Measurements from ENCODE around the gene XDH. TPM values are rescaled to one million over a fixed set of nuclear protein-coding genes. Genes with fewer than 3 reads are reported as not detected.

The XDH gene
- total and polyA plus RNA-seq, 9 of the 15 experiments (the other 6 are each of a cell fraction or from before 2014, with no cell fraction given), result 0.04 to 0.06 TPM; not detected in 7

DNA sequence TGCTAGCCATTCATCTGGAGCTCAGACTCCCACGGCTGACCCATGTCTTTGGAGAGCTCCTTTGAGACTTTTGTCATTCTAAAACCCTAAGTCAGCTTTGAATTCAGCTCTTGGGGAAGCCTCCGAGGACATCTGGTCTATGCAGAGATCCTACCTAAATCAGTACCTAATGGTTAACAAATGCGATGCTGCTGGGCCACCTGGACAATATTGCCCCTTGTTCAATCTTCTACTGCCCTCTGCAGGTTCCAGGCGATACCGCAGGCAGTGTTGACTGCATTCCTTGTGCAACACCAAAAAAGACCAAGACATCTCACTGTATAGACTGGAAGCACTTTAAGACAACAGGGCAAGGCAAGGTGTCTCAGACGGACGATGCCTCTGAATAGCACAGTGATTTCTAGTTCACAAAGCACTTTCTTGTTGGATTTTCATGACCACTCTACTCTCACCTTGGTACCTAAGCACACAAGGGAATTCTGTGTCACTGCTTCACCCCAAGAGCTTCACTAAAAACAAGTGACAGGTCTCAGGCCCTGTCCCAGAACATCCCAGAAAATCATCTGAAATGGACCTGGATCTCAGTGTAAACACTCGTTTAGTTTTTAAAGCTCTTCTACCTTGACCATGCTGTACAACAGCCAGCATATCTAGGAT, 80.9 kb downstream of the XDH start:
- no peaks in the 10 kb centered on the region for H3K79me2 ChIP-seq (ENCODE audit: control insufficient read depth, insufficient read depth, low read length)
- no peak overlapping the region for H3K9ac ChIP-seq (ENCODE audit: insufficient read depth in 1 of 2, low read depth in 2 of 2, low read length in 2 of 2)
- H2AFZ ChIP-seq (ENCODE audit: low read depth, low read length), result no peak overlapping the region
- peak; percentile 91 for ATAC-seq
- no peaks in the 10 kb centered on the region for H3K36me3 ChIP-seq (ENCODE audit: control insufficient read depth, insufficient read depth, low read length)
- H3K9me3 ChIP-seq (replicated peaks; ENCODE audit: control insufficient read depth, insufficient read depth, low read depth, low read length), result no peaks in the 10 kb centered on the region
- ChIA-PET POLR2A (no interaction called here), CTCF (ENCODE audit: low intra/inter-chr PET ratio) (interaction anchor here (0.6 to 1.6 kb wide), 5 partner anchors 169 to 1169 kb away, joined by 3 to 6 read pairs (median 5); no protein-coding TSS in a partner anchor)
- no TSS peak for BruUV-seq (replicated peaks)
- in situ Hi-C loops (cut with MboI), result loop anchor here (10.0 to 25.0 kb wide), 2 partner anchors 629 to 1171 kb away; no protein-coding TSS in a partner anchor
- FAIRE-seq, result peak; percentile 83
- intact Hi-C loops (cut with micrococcal nuclease), result loop anchor here (1.0 to 10.0 kb wide), 5 partner anchors 99 to 619 kb away; partner anchors contain the start of gene EHD3
- H3K4me1 ChIP-seq (replicated peaks in 1 of 2; ENCODE audit: control insufficient read depth in 2 of 2, insufficient read depth in 2 of 2, low read length in 2 of 2), result no peaks in the 10 kb centered on the region
- H3K4me3 ChIP-seq, result no peak overlapping the region
- no peak overlapping the region for H3K4me2 ChIP-seq (ENCODE audit: insufficient read depth, low read length)
- H3K27ac ChIP-seq (ENCODE audit: extremely low read depth, low read depth, low read length), result no peak overlapping the region
- no peaks in the 10 kb centered on the region for H3K9me1 ChIP-seq (ENCODE audit: control insufficient read depth, insufficient read depth, low read length)
- H3K27me3 ChIP-seq (ENCODE audit: control insufficient read depth in 2 of 2, insufficient read depth in 2 of 2, low read length in 2 of 2), result peaks cover 2 to 18% of the 10 kb centered on the region in 2 experiments; a peak in 3 of 5 replicates
- peak; percentile 62 to 69 (median 62) for DNase-seq (ENCODE audit: extremely low read depth in 1 of 4, low spot score in 3 of 4)
- peaks cover 4% of the 10 kb centered on the region; the same call in 1 of the 2 replicates for H4K20me1 ChIP-seq (replicated peaks; ENCODE audit: control insufficient read depth, insufficient read depth, low read length)
- 0% methylated on average over 8 of the region's 8 CpGs for WGBS (ENCODE audit: insufficient coverage, low coverage, missing lambda C conversion rate)
- TF ChIP-seq EP400 (IDR thresholded peaks at IDR 0.05) (no peak), CEBPG (CRISPR knock-in tag; IDR thresholded peaks at IDR 0.05) (no peak), CEBPG (tag; conservative IDR thresholded peaks at IDR 0.05 in 1 of 2, IDR thresholded peaks at IDR 0.05 in 1 of 2) (peak in 1 of 2 experiments; percentile 60; a peak in 2 of 4 replicates), KLF16 (IDR thresholded peaks at IDR 0.05) (no peak), NR2C1 (IDR thresholded peaks at IDR 0.05) (no peak), NR2C1 (tag; IDR thresholded peaks at IDR 0.05) (no peak)
- TF ChIP-seq, protein P1, sequence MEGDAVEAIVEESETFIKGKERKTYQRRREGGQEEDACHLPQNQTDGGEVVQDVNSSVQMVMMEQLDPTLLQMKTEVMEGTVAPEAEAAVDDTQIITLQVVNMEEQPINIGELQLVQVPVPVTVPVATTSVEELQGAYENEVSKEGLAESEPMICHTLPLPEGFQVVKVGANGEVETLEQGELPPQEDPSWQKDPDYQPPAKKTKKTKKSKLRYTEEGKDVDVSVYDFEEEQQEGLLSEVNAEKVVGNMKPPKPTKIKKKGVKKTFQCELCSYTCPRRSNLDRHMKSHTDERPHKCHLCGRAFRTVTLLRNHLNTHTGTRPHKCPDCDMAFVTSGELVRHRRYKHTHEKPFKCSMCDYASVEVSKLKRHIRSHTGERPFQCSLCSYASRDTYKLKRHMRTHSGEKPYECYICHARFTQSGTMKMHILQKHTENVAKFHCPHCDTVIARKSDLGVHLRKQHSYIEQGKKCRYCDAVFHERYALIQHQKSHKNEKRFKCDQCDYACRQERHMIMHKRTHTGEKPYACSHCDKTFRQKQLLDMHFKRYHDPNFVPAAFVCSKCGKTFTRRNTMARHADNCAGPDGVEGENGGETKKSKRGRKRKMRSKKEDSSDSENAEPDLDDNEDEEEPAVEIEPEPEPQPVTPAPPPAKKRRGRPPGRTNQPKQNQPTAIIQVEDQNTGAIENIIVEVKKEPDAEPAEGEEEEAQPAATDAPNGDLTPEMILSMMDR (IDR thresholded peaks at IDR 0.05 in 2 of 3, conservative IDR thresholded peaks at IDR 0.05 in 1 of 3; ENCODE audit: insufficient read depth in 2 of 3, low read depth in 1 of 3, low read length in 3 of 3), result peak; percentile 87 to 89 (median 88)
- TF ChIP-seq, protein P2, sequence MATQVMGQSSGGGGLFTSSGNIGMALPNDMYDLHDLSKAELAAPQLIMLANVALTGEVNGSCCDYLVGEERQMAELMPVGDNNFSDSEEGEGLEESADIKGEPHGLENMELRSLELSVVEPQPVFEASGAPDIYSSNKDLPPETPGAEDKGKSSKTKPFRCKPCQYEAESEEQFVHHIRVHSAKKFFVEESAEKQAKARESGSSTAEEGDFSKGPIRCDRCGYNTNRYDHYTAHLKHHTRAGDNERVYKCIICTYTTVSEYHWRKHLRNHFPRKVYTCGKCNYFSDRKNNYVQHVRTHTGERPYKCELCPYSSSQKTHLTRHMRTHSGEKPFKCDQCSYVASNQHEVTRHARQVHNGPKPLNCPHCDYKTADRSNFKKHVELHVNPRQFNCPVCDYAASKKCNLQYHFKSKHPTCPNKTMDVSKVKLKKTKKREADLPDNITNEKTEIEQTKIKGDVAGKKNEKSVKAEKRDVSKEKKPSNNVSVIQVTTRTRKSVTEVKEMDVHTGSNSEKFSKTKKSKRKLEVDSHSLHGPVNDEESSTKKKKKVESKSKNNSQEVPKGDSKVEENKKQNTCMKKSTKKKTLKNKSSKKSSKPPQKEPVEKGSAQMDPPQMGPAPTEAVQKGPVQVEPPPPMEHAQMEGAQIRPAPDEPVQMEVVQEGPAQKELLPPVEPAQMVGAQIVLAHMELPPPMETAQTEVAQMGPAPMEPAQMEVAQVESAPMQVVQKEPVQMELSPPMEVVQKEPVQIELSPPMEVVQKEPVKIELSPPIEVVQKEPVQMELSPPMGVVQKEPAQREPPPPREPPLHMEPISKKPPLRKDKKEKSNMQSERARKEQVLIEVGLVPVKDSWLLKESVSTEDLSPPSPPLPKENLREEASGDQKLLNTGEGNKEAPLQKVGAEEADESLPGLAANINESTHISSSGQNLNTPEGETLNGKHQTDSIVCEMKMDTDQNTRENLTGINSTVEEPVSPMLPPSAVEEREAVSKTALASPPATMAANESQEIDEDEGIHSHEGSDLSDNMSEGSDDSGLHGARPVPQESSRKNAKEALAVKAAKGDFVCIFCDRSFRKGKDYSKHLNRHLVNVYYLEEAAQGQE (IDR thresholded peaks at IDR 0.05; ENCODE audit: borderline replicate concordance), result peak; percentile 58; the same call in 1 of the 2 replicates
- TF ChIP-seq, protein P2 (CRISPR knock-in tag; IDR thresholded peaks at IDR 0.05; ENCODE audit: low read depth), result no peak
- TF ChIP-seq, protein P3, sequence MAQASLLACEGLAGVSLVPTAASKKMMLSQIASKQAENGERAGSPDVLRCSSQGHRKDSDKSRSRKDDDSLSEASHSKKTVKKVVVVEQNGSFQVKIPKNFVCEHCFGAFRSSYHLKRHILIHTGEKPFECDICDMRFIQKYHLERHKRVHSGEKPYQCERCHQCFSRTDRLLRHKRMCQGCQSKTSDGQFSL (CRISPR knock-in tag; IDR thresholded peaks at IDR 0.05), result no peak
- TF ChIP-seq, protein P3 (tag; IDR thresholded peaks at IDR 0.05), result no peak

Data from K562 (cell line).